Measurements from ENCODE around the gene GCC2. TPM values are rescaled to one million over a fixed set of nuclear protein-coding genes. Genes with fewer than 3 reads are reported as not detected.

The GCC2 gene
- polyA plus RNA-seq, 1 donor from 2014 or later = 23.6 TPM

GRCh38 chr2:108449410-108450130 lies 564 bp downstream of the GCC2 start:
- Histone ChIP-seq H3K9me2 (ENCODE audit: insufficient read depth, low read length) (no peaks in the 10 kb centered on the region), H4K20me1 (ENCODE audit: insufficient read depth) (no peaks in the 10 kb centered on the region), H3K9ac (ENCODE audit: low read length) (peak overlapping the region; percentile 84), H3K4me3 (ENCODE audit: low read length) (peak overlapping the region; percentile 84), H3K36me3 (ENCODE audit: insufficient read depth, low read length) (peaks cover 3% of the 10 kb centered on the region), H2AFZ (ENCODE audit: low read depth, low read length) (peak overlapping the region; percentile 99), H3K4me2 (ENCODE audit: low read length) (peak overlapping the region; percentile 96), H3K27me3 (ENCODE audit: insufficient read depth, low read depth, low read length) (no peaks in the 10 kb centered on the region), H3K27ac (ENCODE audit: low read length) (peak overlapping the region; percentile 80), H3F3A (ENCODE audit: insufficient read depth, low read length, poor library complexity, severe bottlenecking) (no peaks in the 10 kb centered on the region), H3K79me2 (replicated peaks; ENCODE audit: insufficient read depth, low read length) (peaks cover 16% of the 10 kb centered on the region), H3K9me3 (ENCODE audit: low read length) (no peaks in the 10 kb centered on the region)
- TF ChIP-seq REST (IDR thresholded peaks at IDR 0.05; ENCODE audit: borderline replicate concordance) = peak; percentile 7
- TF ChIP-seq EP300 (conservative IDR thresholded peaks at IDR 0.05; ENCODE audit: poor library complexity, severe bottlenecking) = peak; percentile 1
- TF ChIP-seq RAD21 (conservative IDR thresholded peaks at IDR 0.05) = peak; percentile 10
- TF ChIP-seq EZH2 (IDR thresholded peaks at IDR 0.05; ENCODE audit: borderline replicate concordance, insufficient read depth, low read length, poor library complexity, severe bottlenecking) = no peak
- peak; percentile 15 for TF ChIP-seq SMC3 (conservative IDR thresholded peaks at IDR 0.05; ENCODE audit: poor library complexity)
- no peak for TF ChIP-seq MXI1 (conservative IDR thresholded peaks at IDR 0.05; ENCODE audit: poor library complexity, severe bottlenecking)
- no peak for TF ChIP-seq TAF1 (IDR thresholded peaks at IDR 0.05; ENCODE audit: low read depth)
- TF ChIP-seq CTCF (IDR thresholded peaks at IDR 0.05; ENCODE audit: poor library complexity, severe bottlenecking) = no peak

GRCh38 chr2:108450863-108451262 lies 1.9 kb downstream of the GCC2 start:
- Histone ChIP-seq H3K4me2 (ENCODE audit: low read length) (no peak overlapping the region), H3K9me2 (ENCODE audit: insufficient read depth, low read length) (no peaks in the 10 kb centered on the region), H3K4me3 (ENCODE audit: low read length) (no peak overlapping the region), H3K27ac (ENCODE audit: low read length) (no peak overlapping the region), H2AFZ (ENCODE audit: low read depth, low read length) (no peak overlapping the region), H3F3A (ENCODE audit: insufficient read depth, low read length, poor library complexity, severe bottlenecking) (no peaks in the 10 kb centered on the region), H4K20me1 (ENCODE audit: insufficient read depth) (no peaks in the 10 kb centered on the region), H3K9ac (ENCODE audit: low read length) (no peak overlapping the region), H3K9me3 (ENCODE audit: low read length) (no peaks in the 10 kb centered on the region), H3K79me2 (replicated peaks; ENCODE audit: insufficient read depth, low read length) (peaks cover 16% of the 10 kb centered on the region), H3K36me3 (ENCODE audit: insufficient read depth, low read length) (peaks cover 3% of the 10 kb centered on the region), H3K27me3 (ENCODE audit: insufficient read depth, low read depth, low read length) (no peaks in the 10 kb centered on the region)
- no peak for TF ChIP-seq TAF1 (IDR thresholded peaks at IDR 0.05; ENCODE audit: low read depth)

Data from neural cell (in vitro differentiated cells).